DMS79 (cell line): ENCODE results near the gene STIM1.
A peak's percentile ranks its signal among the peaks of the same experiment; 100 is the strongest.
"Not testable (repeated sequence)": the region's sequence is repeated elsewhere in the genome, so short reads cannot be mapped to it uniquely, and the experiment has no call there.

Source experiments
- DNase-seq: peaks from one replicate; lab custom pipeline; 2025; lab: John Stamatoyannopoulos, UW

The STIM1 gene

DNA sequence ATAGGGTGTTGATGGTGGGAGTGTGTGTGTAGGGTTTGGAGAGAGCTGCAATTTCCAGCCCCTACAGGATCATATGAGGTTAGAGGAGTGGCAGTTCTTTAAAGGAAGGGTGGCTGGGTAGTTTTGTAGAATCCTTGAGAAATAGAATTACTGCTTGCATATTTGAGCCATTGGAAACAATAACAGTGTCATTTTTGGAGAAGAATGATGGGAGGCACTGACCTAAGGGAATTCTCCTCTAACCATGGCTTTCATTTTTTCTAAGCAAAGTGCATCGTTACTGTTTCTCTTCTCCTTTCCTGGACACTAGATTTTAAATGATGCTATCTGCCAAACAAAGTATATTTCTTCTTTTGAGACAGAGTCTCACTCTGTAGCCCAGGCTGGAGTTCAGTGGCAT is 172.3 kb downstream of the STIM1 start:
- no peak for DNase-seq

DNA sequence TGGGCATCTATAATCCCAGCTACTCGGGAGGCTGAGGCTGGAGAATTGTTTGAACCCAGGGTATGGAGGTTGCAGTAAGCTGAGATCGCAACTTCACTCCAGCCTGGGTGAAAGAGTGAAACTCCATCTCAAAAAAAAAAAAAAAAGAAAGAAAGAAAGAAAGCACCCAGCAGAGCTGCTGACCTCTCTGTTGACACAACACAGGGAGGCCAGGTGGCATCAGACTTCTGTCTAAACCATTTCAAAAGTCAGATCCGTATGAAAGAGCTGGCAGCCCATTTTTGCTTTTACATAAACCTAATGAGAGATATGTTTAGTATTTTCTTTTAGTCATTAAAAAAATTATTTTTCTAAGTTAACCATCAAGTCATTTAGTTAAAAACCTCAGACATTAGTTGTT is 174.7 kb downstream of the STIM1 start:
- no peak for DNase-seq

DNA sequence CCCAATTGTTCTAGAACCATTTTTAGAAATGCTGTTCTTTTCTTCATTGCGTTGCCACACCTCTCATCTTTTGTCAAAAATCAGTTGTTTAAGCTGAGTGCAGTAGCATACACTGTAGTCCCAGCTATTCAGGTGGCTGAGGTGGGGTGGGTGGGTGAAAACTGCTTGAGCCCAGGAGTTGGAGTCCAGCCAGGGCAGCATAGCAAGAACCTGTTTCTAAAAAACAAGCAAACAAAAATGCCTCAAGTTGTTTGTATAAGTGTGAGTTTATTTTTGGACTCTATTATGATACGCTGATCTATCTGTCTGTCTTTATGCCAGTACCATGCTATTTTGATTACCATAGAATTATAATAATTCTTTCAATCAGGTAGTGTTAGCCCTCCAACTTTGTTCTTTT is 176.6 kb downstream of the STIM1 start:
- DNase-seq = no peak

DNA sequence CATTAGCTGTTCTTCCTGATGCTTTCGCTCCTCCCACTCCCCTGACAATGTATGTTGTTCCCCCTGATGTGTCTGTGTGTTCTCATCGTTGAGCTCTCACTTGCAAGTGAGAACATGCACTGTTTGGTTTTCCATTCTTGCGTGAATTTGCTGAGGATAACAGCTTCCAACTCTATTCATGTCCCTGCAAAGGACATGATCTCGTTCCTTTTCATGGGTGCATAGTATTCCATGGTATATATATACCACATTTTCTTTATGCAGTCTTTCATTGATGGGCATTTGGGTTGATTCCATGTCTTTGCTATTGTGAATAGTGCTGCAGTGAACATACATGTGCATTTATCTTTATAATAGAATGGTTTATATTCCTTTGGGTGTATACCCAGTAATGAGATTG is 180.5 kb downstream of the STIM1 start:
- no peak for DNase-seq

DNA sequence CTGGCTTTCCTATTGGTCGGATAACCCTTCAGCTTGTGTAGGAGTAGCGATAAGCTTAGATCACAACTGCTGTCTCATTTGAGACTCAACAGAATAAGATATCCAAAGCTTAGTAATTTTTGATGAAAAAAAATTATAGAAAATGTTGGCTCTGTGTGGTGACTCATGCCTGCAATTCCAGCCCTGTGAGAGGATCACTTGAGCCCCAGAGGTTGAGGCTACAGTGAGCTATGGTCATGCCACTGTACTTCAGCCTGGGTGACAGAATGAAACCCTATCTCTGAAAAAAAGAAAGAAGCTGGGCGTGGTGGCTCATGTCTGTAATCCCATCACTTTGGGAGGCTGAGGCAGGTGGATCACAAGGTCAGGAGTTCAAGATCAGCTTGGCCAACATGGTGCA is 183.5 kb downstream of the STIM1 start:
- DNase-seq = no peak

DNA sequence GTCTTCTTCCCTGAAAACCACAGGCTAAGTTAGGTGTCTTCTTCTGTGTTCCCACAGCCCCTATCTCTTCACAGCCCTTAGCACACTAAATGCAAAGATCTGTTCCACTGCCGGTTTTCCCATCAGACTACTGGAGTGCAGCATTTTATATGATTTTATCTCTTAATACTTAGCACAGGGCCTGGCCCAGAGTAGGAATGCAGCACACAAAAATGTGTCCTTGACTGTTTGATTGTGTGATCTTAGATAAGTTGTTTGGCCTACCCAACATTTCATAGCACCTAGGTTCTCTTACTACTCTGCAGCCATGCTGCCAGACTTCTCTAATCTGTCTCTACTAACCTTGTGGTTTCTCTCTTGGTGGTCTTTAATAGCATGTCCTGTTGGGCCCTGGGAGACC is 185.0 kb downstream of the STIM1 start:
- DNase-seq = no peak

DNA sequence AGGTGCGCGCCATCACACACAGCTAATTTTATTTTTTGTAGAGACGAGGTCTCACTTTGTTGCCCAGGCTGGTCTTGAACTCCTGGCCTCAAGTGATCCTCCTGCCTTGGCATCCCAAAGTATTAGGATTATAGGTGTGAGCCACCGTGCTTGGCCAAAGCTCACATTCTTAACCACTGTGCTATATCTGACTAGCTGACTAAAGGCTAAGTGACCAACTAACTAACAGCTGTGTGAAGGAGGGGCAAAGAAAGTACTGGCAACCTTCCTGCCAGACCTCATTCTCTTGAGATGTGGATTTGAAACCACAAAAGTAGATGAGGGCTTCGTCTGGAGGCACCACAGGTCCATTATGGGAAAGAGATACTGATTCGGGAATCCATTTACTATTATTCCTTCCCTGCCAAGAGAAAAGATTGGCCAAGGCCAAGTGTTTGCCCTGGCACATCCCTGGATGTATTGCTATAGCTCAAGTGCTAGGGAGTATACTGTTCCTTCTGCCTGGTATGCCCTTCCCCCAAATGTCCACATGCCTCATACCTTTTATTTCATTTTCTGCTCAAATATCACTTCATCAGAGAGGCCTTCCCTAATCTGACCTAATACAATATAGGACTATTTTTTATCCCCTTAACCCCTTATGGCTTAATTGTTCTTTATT is 186.4 kb downstream of the STIM1 start:
- DNase-seq = no peak

DNA sequence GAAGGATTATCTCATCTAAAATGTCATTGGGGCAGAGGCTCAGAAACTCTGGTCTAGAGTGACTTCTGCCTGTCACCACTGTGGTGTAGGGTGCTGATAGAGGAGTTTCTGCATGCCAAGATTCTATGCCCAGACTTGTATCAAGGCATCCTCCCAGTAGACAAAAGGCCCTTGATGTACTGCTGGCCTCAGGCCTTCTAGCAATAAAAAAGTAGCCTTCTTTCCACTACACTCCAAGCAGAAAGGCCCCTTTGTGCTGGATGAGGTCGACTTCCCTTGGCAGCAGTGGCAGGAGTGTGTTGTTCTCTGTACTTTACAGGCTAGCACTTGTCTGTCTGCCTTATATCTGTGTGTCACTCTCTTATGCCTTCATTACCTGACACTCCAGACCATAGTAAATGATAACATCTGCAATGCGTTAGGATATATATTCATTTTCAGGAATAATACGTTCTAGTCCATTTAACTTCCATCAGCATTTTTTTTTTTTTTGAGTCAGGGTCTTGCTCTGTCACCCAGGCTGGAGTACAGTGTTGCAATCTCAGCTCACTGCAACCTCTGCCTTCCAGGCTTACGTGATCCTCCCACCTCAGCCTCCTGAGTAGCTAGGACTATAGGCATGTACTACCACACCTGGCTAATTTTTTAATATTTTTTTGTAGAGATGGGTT is 189.6 kb downstream of the STIM1 start:
- peak; percentile 65 for DNase-seq

DNA sequence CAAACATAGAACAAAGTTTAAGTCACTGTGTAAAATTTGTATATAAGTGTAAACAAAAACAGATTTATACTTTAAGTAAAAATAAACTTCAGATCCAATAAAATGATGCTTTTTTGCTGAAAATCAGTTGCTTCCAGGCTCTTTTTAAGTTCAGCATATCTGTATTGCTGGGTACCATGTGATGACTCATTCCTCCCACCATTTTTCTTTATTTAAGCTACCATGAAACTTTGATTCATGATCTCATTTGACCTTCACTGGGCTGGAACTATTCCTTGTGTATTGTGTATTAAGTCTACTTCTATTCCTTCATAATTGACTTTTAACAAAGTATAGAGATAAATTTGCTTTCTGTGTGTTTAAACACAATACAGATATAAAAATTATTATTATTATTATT is 192.9 kb downstream of the STIM1 start:
- DNase-seq = no peak

DNA sequence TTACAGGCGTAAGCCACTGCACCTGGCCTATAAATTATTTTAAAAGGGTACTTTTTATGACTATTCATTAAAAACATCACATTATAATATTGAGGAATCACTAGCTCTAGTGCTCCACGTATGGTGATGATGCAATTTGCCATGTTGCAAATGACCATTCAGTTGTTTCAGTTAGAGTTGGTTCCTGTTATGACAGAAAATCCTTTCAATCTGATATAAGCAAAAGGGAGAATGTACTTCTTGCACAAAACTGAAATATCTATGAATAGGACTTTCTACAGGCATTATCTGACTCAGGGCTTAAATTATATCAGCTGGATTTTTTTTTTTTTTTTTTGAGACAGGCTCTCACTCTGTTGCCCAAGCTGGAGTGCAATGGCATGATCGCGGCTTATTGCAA is 193.5 kb downstream of the STIM1 start:
- no peak for DNase-seq

DNA sequence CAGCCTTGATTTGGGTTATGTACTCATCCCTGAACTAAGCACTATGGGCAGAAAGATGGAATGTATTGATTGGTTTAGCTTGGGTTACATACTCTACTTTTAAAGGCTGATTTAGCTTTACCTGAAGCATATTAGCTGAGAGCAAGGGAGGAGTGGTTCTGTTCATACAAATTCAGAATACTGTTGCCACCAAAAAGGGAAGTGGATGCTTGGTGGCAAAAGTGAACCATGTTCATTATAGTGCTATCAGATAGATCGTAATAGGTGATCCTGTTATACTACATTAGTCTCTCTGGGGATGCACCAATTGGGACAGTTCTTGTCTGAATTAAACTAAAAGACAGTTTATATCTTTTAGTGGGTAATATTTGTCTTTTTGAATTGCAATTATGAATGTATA is 194.7 kb downstream of the STIM1 start:
- no peak for DNase-seq

DNA sequence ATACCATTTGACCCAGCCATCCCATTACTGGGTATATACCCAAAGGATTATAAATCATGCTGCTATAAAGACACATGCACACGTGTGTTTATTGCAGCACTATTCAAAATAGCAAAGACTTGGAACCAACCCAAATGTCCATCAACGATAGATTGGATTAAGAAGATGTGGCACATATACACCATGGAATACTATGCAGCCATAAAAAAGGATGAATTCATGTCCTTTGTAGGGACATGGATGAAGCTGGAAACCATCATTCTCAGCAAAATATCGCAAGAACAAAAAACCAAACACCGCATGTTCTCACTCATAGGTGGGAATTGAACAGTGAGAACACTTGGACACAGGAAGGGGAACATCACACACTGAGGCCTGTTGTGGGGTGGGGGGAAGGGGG is 197.7 kb downstream of the STIM1 start:
- DNase-seq = not testable (repeated sequence)

DNA sequence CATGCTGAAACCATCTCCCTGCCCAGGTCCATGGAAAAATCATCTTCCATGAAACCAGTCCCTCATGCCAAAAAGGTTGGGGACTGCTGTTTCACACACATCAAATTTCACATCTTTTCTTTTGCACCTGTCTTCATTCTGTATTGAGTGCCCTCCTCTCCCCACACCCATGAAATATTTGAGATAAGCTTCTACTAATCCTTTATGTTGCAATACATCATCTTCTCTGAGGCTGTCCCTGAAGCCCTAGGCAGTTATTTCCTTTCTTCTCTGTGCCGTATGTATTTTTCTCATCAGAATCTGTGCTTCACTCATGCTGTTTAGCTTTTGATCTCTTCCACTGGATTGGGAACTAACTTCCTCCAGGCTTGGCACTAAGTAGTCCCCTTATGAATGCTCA is 199.2 kb downstream of the STIM1 start:
- DNase-seq = no peak

DNA sequence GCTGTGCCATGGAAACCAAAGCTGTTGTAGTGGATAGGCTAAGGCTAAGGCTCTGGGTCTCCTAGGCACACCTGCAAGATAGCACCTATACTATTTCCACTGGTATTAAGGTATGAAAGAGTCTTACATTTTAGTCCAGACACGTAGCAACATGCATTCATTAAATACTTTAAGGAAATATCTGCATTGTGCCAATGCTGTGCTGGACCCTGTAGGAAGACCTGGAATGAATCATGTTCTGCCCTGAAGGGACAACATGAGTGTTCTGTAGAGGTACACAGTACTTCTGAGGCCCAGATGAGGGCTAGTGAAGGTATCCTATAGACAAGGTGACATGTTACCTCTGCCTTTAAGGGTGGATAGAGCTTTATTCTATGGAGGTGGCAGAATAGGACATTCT is 204.0 kb downstream of the STIM1 start:
- DNase-seq = no peak

DNA sequence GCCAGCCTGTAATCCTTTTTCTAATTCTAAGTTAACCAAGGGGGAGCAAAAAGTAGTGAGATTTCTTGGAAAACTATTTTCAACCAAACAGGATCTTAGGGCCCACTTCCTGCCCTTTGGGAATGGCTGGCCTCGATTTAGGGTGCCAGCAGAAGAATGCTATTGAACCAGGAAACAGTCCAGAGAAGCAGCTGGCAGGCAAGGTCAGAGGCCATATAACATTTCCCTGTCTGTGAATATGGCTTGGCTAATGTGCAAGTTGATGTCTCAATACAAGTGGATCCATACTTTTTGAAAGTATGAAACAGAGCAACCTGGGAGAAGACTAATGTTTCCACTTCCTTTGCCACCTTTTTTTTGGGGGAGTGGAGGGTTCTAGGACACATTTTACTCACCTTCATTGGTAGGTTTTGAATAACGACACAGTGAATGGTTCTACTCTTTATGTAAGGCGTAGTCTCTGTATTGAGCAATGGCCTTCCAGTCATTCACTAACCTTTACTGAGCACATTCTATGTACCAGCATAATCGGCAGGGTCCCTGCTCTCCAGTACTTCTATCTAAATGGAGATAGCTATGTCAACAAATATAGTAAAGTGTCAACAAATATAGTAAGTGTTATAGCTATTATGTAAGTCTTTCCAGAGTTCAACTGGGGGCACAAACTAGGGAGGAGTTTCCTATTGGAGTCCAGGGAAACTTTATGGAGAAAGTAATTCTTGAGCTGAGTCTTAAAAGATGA is 204.9 kb downstream of the STIM1 start:
- DNase-seq = no peak

DNA sequence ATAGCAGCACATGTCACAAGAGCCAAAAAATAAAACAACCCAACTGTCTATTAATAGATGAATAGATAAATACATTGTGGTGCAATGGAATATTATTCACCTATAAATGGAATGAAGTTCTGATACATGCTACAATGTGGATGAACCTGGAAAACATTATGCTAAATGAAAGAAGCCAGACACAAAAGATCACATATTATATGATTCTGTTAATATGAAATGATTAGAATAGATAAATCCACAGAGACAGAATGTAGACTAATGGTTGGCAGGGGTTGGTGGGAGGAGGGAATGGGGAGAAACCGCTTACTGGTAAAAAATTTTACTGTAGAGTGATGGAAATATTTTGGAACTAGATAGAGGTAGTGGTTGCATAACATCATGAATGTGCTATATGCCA is 206.2 kb downstream of the STIM1 start:
- DNase-seq = no peak

DNA sequence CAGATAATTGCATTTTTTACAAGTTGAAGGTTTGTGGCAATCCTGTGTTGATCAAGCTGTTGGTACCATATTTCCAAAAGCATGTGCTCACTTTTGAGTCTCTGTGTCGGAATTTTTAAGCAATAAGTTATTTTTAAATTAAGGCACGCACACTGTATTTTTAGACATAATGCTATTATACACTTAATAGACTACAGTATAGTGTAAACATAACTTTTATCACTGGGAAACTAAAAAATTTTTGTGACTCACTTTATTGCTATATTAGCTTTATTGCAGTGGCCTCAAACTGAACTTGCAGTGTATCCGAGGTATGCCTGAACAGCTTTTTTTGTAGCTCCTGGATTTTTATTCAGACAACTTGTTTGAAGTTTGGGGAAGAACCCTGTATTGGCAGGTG is 207.9 kb downstream of the STIM1 start:
- DNase-seq = no peak

DNA sequence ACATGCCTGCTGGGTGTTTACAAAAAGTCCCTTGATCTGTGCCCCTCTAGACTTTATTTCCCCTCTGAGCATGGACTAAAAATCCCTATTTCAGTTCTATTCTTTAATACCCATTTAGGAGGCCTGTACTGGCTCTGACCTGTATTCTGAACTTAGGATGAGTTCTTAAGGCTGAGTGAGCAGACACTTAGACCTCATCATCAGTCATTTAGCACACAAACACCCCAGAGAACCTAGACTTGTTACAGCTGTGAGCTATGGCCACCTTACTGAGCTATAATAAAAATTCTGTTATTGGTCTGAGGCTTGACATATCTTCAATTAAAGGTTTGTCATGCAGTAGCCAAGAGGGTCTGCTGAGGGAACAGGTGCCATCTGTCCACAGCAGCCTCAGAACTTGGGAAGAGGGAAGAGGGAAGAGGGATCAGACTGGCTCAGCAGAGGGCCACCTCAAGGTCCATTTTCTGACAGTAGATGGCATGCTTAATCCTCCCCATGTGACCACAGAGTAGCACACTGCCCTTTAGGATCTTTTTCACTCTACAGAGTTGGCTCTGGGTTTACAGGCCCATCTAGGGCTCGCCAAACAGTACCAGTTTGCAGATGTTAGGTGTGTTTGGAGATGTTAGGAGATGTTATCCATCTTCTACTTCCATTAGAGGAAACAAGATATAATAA is 209.0 kb downstream of the STIM1 start:
- DNase-seq = no peak

DNA sequence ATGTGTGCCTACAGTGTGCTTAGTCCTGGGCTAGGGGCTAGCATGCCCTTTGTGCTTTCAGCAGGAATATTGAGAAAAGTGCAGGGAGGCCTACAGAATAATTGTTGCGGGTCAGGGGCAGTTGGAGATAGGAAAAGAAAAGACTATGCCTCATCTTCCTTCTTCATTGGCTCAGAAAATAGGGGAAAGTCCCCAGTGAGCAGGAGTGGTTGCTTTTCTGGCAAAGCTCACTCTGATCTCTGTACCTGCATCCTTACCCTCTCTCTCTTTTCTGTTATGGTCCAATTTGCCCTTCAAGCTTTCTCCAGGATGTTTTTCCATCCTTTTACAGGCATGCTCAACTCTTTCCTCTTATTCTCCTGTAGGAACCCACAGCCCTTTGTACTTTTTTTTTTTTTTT is 209.6 kb downstream of the STIM1 start:
- no peak for DNase-seq

DNA sequence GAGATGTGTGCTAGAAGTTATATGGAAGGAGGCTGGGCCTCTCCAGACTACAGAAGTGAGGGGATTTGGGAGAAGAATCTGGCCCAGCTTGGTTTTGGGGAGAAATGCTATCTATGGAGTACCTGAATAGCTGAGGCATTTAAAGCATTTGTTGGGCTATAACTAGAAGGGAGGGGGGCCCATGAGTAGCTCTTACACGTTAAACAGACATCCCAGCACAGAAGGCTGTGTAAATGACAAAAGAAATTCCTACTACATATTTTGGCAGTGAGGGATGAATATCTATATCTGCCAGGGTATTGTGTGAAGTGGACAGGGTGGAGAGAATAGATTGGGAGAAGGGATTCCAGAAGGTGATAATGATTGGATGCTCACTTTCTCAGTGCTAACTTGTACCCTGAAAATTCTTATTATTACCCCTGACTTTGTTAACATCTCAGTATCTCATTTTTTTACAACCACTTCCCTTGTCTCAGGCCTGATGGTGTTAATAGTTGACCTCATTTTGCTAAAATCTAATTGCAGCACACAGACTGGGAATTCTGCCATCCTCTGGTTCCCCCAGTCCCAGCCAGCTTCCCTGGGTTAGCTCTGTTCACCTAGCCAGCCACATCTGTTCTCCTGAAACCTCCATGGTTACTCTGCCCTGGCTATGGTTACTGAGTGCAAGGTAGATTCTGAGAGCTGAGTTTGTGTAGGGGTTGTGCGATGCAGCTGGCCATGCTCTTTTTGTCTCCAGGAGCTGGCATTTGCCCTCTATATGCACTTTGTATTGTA is 210.3 kb downstream of the STIM1 start:
- no peak for DNase-seq

DNA sequence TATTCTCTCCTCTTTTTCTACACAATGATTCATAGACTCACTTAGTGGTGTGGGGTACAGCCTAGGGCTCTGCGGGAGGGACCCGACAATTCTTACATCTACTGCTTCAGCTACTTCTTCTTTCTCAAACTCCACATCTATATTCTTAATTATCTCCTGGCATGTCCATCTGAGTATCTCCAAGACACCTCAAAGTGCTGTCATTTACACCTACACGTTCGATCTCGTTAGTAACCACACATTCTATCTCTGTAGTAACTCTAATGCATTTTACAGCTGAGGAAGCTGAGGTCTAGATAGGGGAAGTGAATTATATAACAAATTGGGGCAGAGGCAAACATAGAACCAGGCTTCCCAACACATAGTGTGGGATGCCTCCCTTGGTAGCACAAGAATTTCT is 211.4 kb downstream of the STIM1 start:
- no peak for DNase-seq

DNA sequence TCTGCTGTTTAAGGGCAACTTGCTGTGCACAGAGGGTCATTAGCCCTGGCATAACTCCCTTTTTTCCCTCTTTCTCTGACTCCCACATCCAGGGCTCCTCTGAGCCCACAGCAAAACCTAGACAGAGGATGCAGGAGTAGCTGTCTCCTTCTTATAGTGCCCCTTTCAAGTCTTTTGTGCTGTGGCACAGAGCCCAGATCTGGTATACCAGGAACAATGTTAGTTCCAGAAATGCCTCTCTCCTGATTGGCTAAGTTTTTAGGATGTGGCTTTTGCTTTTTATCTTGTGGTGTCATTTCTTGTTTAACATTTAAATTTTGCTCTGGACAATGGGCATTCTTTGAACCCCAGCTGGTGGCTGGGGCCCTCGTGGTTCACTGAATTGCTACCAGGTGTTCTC is 213.5 kb downstream of the STIM1 start:
- no peak for DNase-seq
